CD14-positive monocyte (primary cell): ENCODE results near the gene MCF2L. TPM values are rescaled to one million over a fixed set of nuclear protein-coding genes. Genes with fewer than 3 reads are reported as not detected.

ENCODE experiments used
- DNase-seq, 3 donors: peaks; one replicate each; pipeline ENCODE4 v3.0.0-alpha.2; 2011 to 2022
- H2AFZ ChIP-seq: 2 replicates; pipeline ENCODE4 v1.6.0; 2012; ENCODE audit warnings: mild to moderate bottlenecking, low read depth, low read length, inconsistent platforms; ENCODE audit not compliant: insufficient read depth, poor library complexity, severe bottlenecking
- H3K27ac ChIP-seq, 2 donors: 1 replicate in 1 of 2; 2 replicates in 1 of 2; pipeline ENCODE4 v1.5.1; 2012 to 2013; ENCODE audit warnings: low read length in 2 of 2, control low read depth in 1 of 2, inconsistent platforms in 1 of 2, low read depth in 1 of 2, mild to moderate bottlenecking in 1 of 2
- H3K27me3 ChIP-seq, 2 donors: one replicate each; pipeline versions ENCODE4 v1.6.0 to v1.6.1; 2011 to 2013; ENCODE audit warnings: low read length in 2 of 2; ENCODE audit not compliant: control insufficient read depth in 2 of 2, insufficient read depth in 2 of 2
- H3K36me3 ChIP-seq, 2 donors: replicated peaks in 1 of 2; 1 replicate in 1 of 2; 2 replicates in 1 of 2; pipeline versions ENCODE4 v1.5.1 to v1.6.1; 2012 to 2013; ENCODE audit warnings: low read length in 2 of 2, control low read depth in 1 of 2, inconsistent platforms in 1 of 2, mild to moderate bottlenecking in 1 of 2; ENCODE audit not compliant: insufficient read depth in 2 of 2, control insufficient read depth in 1 of 2
- H3K4me1 ChIP-seq, 2 donors: 1 replicate in 1 of 2; 2 replicates in 1 of 2; pipeline versions ENCODE4 v1.5.1 to v1.6.1; 2012 to 2013; ENCODE audit warnings: low read length in 2 of 2, control low read depth in 1 of 2, inconsistent platforms in 1 of 2, mild to moderate bottlenecking in 1 of 2, moderate library complexity in 1 of 2; ENCODE audit not compliant: insufficient read depth in 2 of 2, control insufficient read depth in 1 of 2
- H3K4me2 ChIP-seq: replicated peaks from 2 replicates; pipeline ENCODE3; 2012; ENCODE audit warnings: low read length, moderate library complexity, mild to moderate bottlenecking; ENCODE audit not compliant: poor library complexity, severe bottlenecking; ENCODE audit errors: extremely low read depth
- H3K4me3 ChIP-seq, 3 experiments: fragments of 200-600 bp in 1 of 3; sonication (generic) in 1 of 3; replicated peaks in 1 of 3; 1 replicate in 2 of 3; 2 replicates in 1 of 3; pipeline ENCODE4 v1.5.1; 2011 to 2013; ENCODE audit warnings: low read length in 3 of 3, mild to moderate bottlenecking in 3 of 3, control low read depth in 2 of 3, low read depth in 2 of 3, inconsistent platforms in 1 of 3, moderate library complexity in 1 of 3
- H3K79me2 ChIP-seq: 2 replicates; pipeline ENCODE4 v1.6.0; 2012; ENCODE audit warnings: mild to moderate bottlenecking, control low read depth, inconsistent platforms, low read length, moderate library complexity; ENCODE audit not compliant: insufficient read depth
- H3K9ac ChIP-seq: 2 replicates; pipeline ENCODE4 v1.6.0; 2017; ENCODE audit warnings: low read length, mild to moderate bottlenecking; ENCODE audit not compliant: insufficient read depth, poor library complexity, severe bottlenecking
- H3K9me3 ChIP-seq, 2 donors: replicated peaks in 1 of 2; 1 replicate in 1 of 2; 2 replicates in 1 of 2; pipeline versions ENCODE4 v1.5.1 to v1.6.1; 2012 to 2013; ENCODE audit warnings: low read length in 2 of 2, control low read depth in 1 of 2; ENCODE audit not compliant: control insufficient read depth in 1 of 2, insufficient read depth in 1 of 2
- H4K20me1 ChIP-seq: 2 replicates; pipeline ENCODE4 v1.6.0; 2012; ENCODE audit warnings: mild to moderate bottlenecking, low read length, control low read depth, moderate library complexity; ENCODE audit not compliant: insufficient read depth
- H3K27ac Mint-ChIP-seq, 7 donors: one replicate each; pipeline ENCODE4 v1.8.0; 2020; ENCODE audit warnings: mild to moderate bottlenecking in 7 of 7, mixed read lengths in 7 of 7, moderate library complexity in 6 of 7, inconsistent platforms in 2 of 7
- H3K27me3 Mint-ChIP-seq, 3 donors: one replicate each; pipeline ENCODE4 v1.8.0; 2021 to 2022; ENCODE audit warnings: low read depth in 3 of 3, mild to moderate bottlenecking in 3 of 3, mixed read lengths in 3 of 3, moderate library complexity in 3 of 3, inconsistent platforms in 1 of 3
- H3K36me3 Mint-ChIP-seq, 2 donors: one replicate each; pipeline ENCODE4 v1.8.0; 2020; ENCODE audit warnings: mixed read lengths in 2 of 2, inconsistent platforms in 1 of 2, mild to moderate bottlenecking in 1 of 2
- H3K4me1 Mint-ChIP-seq: one replicate; pipeline ENCODE4 v1.8.0; 2020; ENCODE audit warnings: mild to moderate bottlenecking, mixed read lengths
- H3K4me3 Mint-ChIP-seq, 2 donors: one replicate each; pipeline ENCODE4 v1.8.0; 2020; ENCODE audit warnings: mild to moderate bottlenecking in 2 of 2, mixed read lengths in 2 of 2, moderate library complexity in 1 of 2
- H3K9me3 Mint-ChIP-seq, 7 donors: one replicate each; pipeline ENCODE4 v1.8.0; 2020 to 2022; ENCODE audit warnings: mixed read lengths in 7 of 7, mild to moderate bottlenecking in 6 of 7, moderate library complexity in 6 of 7, inconsistent platforms in 2 of 7
- WGBS: methylation state at CpG from one replicate; pipeline ENCODE4 v1.1.5; 2013; ENCODE audit warnings: missing lambda C conversion rate; ENCODE audit not compliant: insufficient coverage; 5-methylcytosine and 5-hydroxymethylcytosine counted together
- intact Hi-C, 2 donors: fragments of 100-400 bp; cut with micrococcal nuclease; formaldehyde crosslinking; loops; one replicate each; pipeline versions ENCODE4 v1.15.0 to v1.15.1; 2023
- polyA plus RNA-seq, 3 donors: library from polyadenylated mRNA; depleted of rRNA in 1 of 3; unstranded in 2 of 3; stranded (reverse) in 1 of 3; fragments of 300-500 nt in 2 of 3; fragments of >200 nt in 1 of 3; fragmentation: Illumina TruSeq in 2 of 3; gene quantifications; 1 replicate in 2 of 3; 2 replicates in 1 of 3; pipeline ENCODE4 v1.2.3, GENCODE V29; 2012 to 2021
- TF ChIP-seq, protein P1 (sequence below): fragments of 200-600 bp; IDR thresholded peaks from one replicate; pipeline ENCODE4 v1.8.0; 2022; ENCODE audit warnings: antibody characterized with exemption, mild to moderate bottlenecking

Gene MCF2L
- polyA plus RNA-seq, 3 donors = not detected

DNA sequence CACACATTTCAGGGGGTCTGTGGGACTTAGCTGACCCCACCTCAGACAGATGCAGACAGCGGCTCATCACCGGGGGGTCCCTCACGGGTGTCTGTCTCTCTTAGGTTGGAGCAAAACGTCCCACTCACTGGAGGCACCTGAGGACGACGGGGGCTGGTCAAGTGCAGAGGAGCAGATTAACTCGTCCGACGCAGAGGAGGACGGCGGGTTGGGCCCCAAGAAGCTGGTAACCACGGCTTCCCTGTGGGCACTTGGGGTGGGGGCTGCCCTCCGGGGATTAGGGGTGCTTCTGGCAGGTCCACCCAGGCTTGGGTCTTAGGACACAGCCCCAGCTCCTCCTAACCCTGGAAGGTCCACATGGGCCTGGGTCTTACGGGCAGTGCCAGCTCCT is 125.4 kb downstream of the MCF2L start:
- H3K4me3 Mint-ChIP-seq = no peak overlapping the region
- H3K4me1 Mint-ChIP-seq = no peaks in the 10 kb centered on the region
- Histone ChIP-seq H3K4me3 (no peak overlapping the region), H3K36me3 (no peaks in the 10 kb centered on the region), H3K4me2 (no peak overlapping the region), H3K27ac (no peak overlapping the region), H2AFZ (no peak overlapping the region), H3K27me3 (no peaks in the 10 kb centered on the region), H3K9ac (no peak overlapping the region), H4K20me1 (no peaks in the 10 kb centered on the region), H3K4me1 (no peaks in the 10 kb centered on the region), H3K79me2 (no peaks in the 10 kb centered on the region), H3K9me3 (no peaks in the 10 kb centered on the region)
- 95% methylated on average over 14 of the region's 14 CpGs for WGBS
- no peaks in the 10 kb centered on the region for H3K36me3 Mint-ChIP-seq
- intact Hi-C loops = no loop called here
- H3K27me3 Mint-ChIP-seq = peaks cover 0 to 2% (median 0%) of the 10 kb centered on the region in 3 donors
- no peak overlapping the region for H3K27ac Mint-ChIP-seq
- no peak for DNase-seq
- TF ChIP-seq, protein P1, sequence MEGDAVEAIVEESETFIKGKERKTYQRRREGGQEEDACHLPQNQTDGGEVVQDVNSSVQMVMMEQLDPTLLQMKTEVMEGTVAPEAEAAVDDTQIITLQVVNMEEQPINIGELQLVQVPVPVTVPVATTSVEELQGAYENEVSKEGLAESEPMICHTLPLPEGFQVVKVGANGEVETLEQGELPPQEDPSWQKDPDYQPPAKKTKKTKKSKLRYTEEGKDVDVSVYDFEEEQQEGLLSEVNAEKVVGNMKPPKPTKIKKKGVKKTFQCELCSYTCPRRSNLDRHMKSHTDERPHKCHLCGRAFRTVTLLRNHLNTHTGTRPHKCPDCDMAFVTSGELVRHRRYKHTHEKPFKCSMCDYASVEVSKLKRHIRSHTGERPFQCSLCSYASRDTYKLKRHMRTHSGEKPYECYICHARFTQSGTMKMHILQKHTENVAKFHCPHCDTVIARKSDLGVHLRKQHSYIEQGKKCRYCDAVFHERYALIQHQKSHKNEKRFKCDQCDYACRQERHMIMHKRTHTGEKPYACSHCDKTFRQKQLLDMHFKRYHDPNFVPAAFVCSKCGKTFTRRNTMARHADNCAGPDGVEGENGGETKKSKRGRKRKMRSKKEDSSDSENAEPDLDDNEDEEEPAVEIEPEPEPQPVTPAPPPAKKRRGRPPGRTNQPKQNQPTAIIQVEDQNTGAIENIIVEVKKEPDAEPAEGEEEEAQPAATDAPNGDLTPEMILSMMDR = no peak
- H3K9me3 Mint-ChIP-seq = no peaks in the 10 kb centered on the region

DNA sequence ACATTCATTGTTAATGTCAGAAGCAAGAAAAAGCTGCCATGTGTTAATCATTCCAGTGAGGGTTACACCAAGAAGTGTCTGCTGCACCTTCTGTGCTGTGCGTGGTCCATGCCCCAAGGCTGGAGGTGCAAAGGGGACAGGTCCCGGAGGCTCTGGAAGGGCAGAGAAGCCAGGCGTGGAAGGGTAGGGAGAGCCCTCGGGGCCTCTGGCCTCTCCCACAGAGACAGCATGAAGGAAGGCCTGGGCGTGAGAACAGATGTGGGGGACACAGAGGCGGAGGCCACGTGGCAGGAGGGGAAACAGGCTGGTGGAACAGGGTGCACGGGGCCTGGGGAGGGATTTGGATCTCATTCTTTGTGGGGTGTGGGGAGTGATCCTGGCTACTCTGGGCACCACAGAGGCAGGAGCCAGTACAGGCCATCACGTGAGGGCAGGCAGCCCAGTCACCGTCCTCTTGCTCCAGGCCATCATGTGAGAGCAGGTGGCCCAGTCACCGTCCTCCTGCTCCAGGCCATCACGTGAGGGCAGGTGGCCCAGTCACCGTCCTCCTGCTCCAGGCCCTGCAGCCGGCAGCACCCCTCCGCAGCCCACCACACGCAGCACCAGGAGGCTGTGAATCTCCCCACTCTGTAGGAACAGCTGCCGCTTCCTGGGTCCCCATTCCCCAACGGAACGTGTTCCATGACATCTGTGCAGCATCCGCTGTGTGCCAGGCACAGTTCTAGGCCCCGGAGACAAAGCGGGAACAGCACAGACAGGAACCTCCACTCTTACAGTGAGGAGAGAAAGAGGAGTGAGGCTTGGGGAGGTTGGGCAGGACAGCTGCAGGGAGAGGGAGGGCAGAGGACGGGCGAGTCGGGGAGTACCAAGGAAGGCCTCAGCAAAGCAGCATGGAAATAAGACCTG is 126.4 kb downstream of the MCF2L start:
- H3K4me1 Mint-ChIP-seq = no peaks in the 10 kb centered on the region
- no peak for DNase-seq
- no peaks in the 10 kb centered on the region for H3K27me3 ChIP-seq
- no peak overlapping the region for H3K4me2 ChIP-seq
- 99% methylated on average over 19 of the region's 25 CpGs for WGBS
- TF ChIP-seq, protein P1 = no peak
- H3K36me3 ChIP-seq = no peaks in the 10 kb centered on the region
- no peaks in the 10 kb centered on the region for H3K36me3 Mint-ChIP-seq
- intact Hi-C loops = no loop called here
- H3K9me3 Mint-ChIP-seq = no peaks in the 10 kb centered on the region
- no peak overlapping the region for H3K4me3 Mint-ChIP-seq
- no peak overlapping the region for H2AFZ ChIP-seq
- H3K4me3 ChIP-seq = no peak overlapping the region
- H3K9ac ChIP-seq = no peak overlapping the region
- H3K27me3 Mint-ChIP-seq = peaks cover 0 to 2% (median 2%) of the 10 kb centered on the region in 3 donors
- H3K4me1 ChIP-seq = no peaks in the 10 kb centered on the region
- no peak overlapping the region for H3K27ac ChIP-seq
- no peak overlapping the region for H3K27ac Mint-ChIP-seq
- H3K9me3 ChIP-seq = no peaks in the 10 kb centered on the region
- H3K79me2 ChIP-seq = no peaks in the 10 kb centered on the region
- no peaks in the 10 kb centered on the region for H4K20me1 ChIP-seq
